HepG2 (cell line): ENCODE measurements around the gene CHL1. TPM values are rescaled to one million over a fixed set of nuclear protein-coding genes. Genes with fewer than 3 reads are reported as not detected.

ENCODE experiments used
- ATAC-seq: fragments of 200-7000 bp; cut with Tn5 transposase; 3 replicates; pipeline ENCODE4 v1.9.1; 2020; ENCODE audit warnings: mild to moderate bottlenecking, moderate library complexity
- BruUV-seq: library from RNA; stranded (reverse); fragments of 400-500 nt; replicated peaks from 2 replicates; lab custom pipeline; 2021; lab: Mats Ljungman, UMichigan
- CTCF ChIA-PET: fragments of 300-600 bp; formaldehyde crosslinking; extraction: SDS; loops from one replicate; lab custom pipeline; 2021; ENCODE audit warnings: low total read pairs, inconsistent platforms, low intra/inter-chr PET ratio; lab: Yijun Ruan, JAX
- POLR2A ChIA-PET: fragments of 350-600 bp; sonication (Branson Sonifier 250); formaldehyde crosslinking; loops from one replicate; lab custom pipeline; 2020; ENCODE audit warnings: antibody characterized with exemption, inconsistent platforms; lab: Yijun Ruan, JAX
- DNase-seq: peaks from one replicate; pipeline ENCODE4 v3.0.0-alpha.2; 2015; ENCODE audit warnings: low spot score
- FAIRE-seq: peaks from 3 replicates; lab custom pipeline; 2011; peaks lifted over from hg19 to GRCh38; lab: Jason Lieb, UNC
- H2AFZ ChIP-seq: one replicate; pipeline ENCODE4 v1.6.1; 2011; ENCODE audit warnings: low read length, inconsistent platforms
- H3K27ac ChIP-seq: fragments of 300-600 bp; 3 replicates; pipeline ENCODE4 v1.8.0; 2011; ENCODE audit warnings: mixed run types, mild to moderate bottlenecking, mixed read lengths, low read length, inconsistent platforms; ENCODE audit not compliant: insufficient read depth; ENCODE audit errors: extremely low read length
- H3K27me3 ChIP-seq, 2 experiments: fragments of 200-600 bp in 1 of 2; 2 replicates in 1 of 2; 3 replicates in 1 of 2; pipeline versions ENCODE4 v1.6.0 to v1.8.0; 2011; ENCODE audit warnings: low read length in 2 of 2, mild to moderate bottlenecking in 2 of 2, moderate library complexity in 2 of 2, inconsistent platforms in 1 of 2; ENCODE audit not compliant: insufficient read depth in 2 of 2, control insufficient read depth in 1 of 2
- H3K36me3 ChIP-seq, 2 experiments: fragments of 200-600 bp in 1 of 2; replicated peaks in 1 of 2; 2 replicates in 1 of 2; 3 replicates in 1 of 2; pipeline versions ENCODE4 v1.5.1 to v1.8.0; 2011; ENCODE audit warnings: low read length in 2 of 2, inconsistent platforms in 1 of 2; ENCODE audit not compliant: insufficient read depth in 2 of 2, control insufficient read depth in 1 of 2
- H3K4me1 ChIP-seq: 2 replicates; pipeline ENCODE4 v1.5.1; 2012; ENCODE audit warnings: low read length, inconsistent platforms; ENCODE audit not compliant: insufficient read depth
- H3K4me2 ChIP-seq: 2 replicates; pipeline ENCODE4 v1.6.0; 2011; ENCODE audit warnings: low read depth, low read length, inconsistent platforms
- H3K4me3 ChIP-seq, 3 experiments: fragments of 200-600 bp in 1 of 3; sonication (generic), shearing (Covaris generic) in 1 of 3; replicated peaks in 1 of 3; 2 replicates each; pipeline ENCODE4 v1.5.1; 2011 to 2016; ENCODE audit warnings: low read length in 3 of 3, inconsistent platforms in 2 of 3, low read depth in 2 of 3, mild to moderate bottlenecking in 2 of 3, control low read depth in 1 of 3, mixed read lengths in 1 of 3; ENCODE audit not compliant: insufficient read depth in 1 of 3
- H3K79me2 ChIP-seq: one replicate; pipeline ENCODE4 v1.6.1; 2011; ENCODE audit warnings: low read length, inconsistent platforms; ENCODE audit not compliant: insufficient read depth
- H3K9ac ChIP-seq: 2 replicates; pipeline ENCODE4 v1.6.0; 2011; ENCODE audit warnings: mild to moderate bottlenecking, low read depth, low read length, inconsistent platforms; ENCODE audit not compliant: insufficient read depth
- H3K9me3 ChIP-seq: 2 replicates; pipeline ENCODE4 v1.5.1; 2012; ENCODE audit warnings: mild to moderate bottlenecking, low read length
- H4K20me1 ChIP-seq: 2 replicates; pipeline ENCODE4 v1.6.0; 2011; ENCODE audit warnings: inconsistent platforms, mild to moderate bottlenecking, low read length, moderate library complexity; ENCODE audit not compliant: insufficient read depth
- ARNTL ChIP-seq: sonication (generic); formaldehyde crosslinking; IDR thresholded peaks from 2 replicates; pipeline ENCODE4 v1.4.0; 2020; ENCODE audit warnings: mild to moderate bottlenecking, missing genetic modification reagents
- ELF1 ChIP-seq: sonication (generic); formaldehyde crosslinking; IDR thresholded peaks from 2 replicates; pipeline ENCODE4 v1.4.0; 2020; ENCODE audit warnings: missing genetic modification reagents
- RAD21 ChIP-seq: fragments of 450-650 bp; formaldehyde crosslinking; IDR thresholded peaks from 2 replicates; pipeline ENCODE4 v1.5.0; 2020; ENCODE audit warnings: mild to moderate bottlenecking
- SIN3A ChIP-seq: IDR thresholded peaks from 2 replicates; pipeline ENCODE4 v1.6.1; 2011; ENCODE audit warnings: low read depth, mild to moderate bottlenecking, control low read depth, low read length, borderline replicate concordance
- ZNF142 ChIP-seq: sonication (generic); formaldehyde crosslinking; IDR thresholded peaks from 2 replicates; pipeline ENCODE4 v1.4.0; 2020; ENCODE audit warnings: missing genetic modification reagents
- ZNF230 ChIP-seq: sonication (generic); formaldehyde crosslinking; IDR thresholded peaks from 2 replicates; pipeline ENCODE4 v1.4.0; 2020; ENCODE audit warnings: mild to moderate bottlenecking, missing genetic modification reagents
- WGBS: methylation state at CpG from one replicate; pipeline ENCODE4 v1.1.6; 2017; ENCODE audit warnings: low lambda C conversion rate; 5-methylcytosine and 5-hydroxymethylcytosine counted together
- in situ Hi-C: cut with HindIII; loops from 2 replicates; pipeline ENCODE4 v1.10.0; 2017; ENCODE audit warnings: low pct_unique_long_range_greater_than_20kb; ENCODE audit not compliant: extremely low pct_ligation_motif_present
- intact Hi-C: fragments of 100-400 bp; cut with micrococcal nuclease; formaldehyde crosslinking; loops from one replicate; pipeline ENCODE4 v1.10.0; 2022; ENCODE audit not compliant: unreplicated experiment
- polyA plus RNA-seq, 8 experiments: library from polyadenylated mRNA; depleted of rRNA in 3 of 8; stranded (reverse) in 7 of 8; unstranded in 1 of 8; fragments of >200 nt; fragmentation: Illumina TruSeq in 4 of 8; extraction: Trizol in 4 of 8; gene quantifications; 2 replicates each; pipeline versions ENCODE4 v1.2.1 to v1.2.3, GENCODE V29; 2011 to 2016; ENCODE audit warnings: low read depth in 4 of 8, missing spikeins in 1 of 8, mixed read lengths in 1 of 8; ENCODE audit not compliant: insufficient read depth in 1 of 8
- total RNA-seq, 5 experiments: library from RNA; depleted of rRNA; stranded (reverse); fragments of >200 nt; fragmentation: Illumina TruSeq; extraction: Trizol; gene quantifications; 2 replicates each; pipeline ENCODE4 v1.2.3, GENCODE V29; 2016; ENCODE audit warnings: low read depth in 1 of 5

The CHL1 gene
- total and polyA plus RNA-seq, 2 of the 13 experiments (the other 11 are each of a cell fraction or from before 2014, with no cell fraction given), result not detected

- TF ChIP-seq ZNF142 (CRISPR knock-in tag), result no peak
- TF ChIP-seq, all 625 proteins: peak for 0
Measured at GRCh38 chr3:426072-426471, 229.5 kb downstream of the CHL1 start (continued).

- TF ChIP-seq ELF1 (no peak), RAD21 (no peak), SIN3A (no peak), ZNF230 (no peak), ARNTL (CRISPR knock-in tag) (no peak)
- Histone ChIP-seq H4K20me1 (no peaks in the 10 kb centered on the region), H3K9me3 (peaks cover 56% of the 10 kb centered on the region), H3K27ac (no peak overlapping the region), H2AFZ (no peak overlapping the region), H3K9ac (no peak overlapping the region), H3K4me2 (no peak overlapping the region), H3K4me1 (no peaks in the 10 kb centered on the region), H3K79me2 (no peaks in the 10 kb centered on the region), H3K36me3 (no peaks in the 10 kb centered on the region), H3K4me3 (no peak overlapping the region), H3K27me3 (no peaks in the 10 kb centered on the region)
- CTCF ChIA-PET, result no interaction called here
- no TSS peak for BruUV-seq
- ATAC-seq, result no peak
- 0% methylated on average over 4 of the region's 4 CpGs for WGBS
- FAIRE-seq, result no peak
- intact Hi-C loops (no loop called here), in situ Hi-C loops (no loop called here)
- DNase-seq, result no peak
- POLR2A ChIA-PET, result no interaction called here
Measured at GRCh38 chr3:427128-427527, 230.6 kb downstream of the CHL1 start.
